Retinal pigment epithelial cell (primary cell): ENCODE data around the gene TTLL12.

Experiments used
- DNase-seq: peaks from one replicate; pipeline ENCODE4 v3.0.0-alpha.2; 2010; ENCODE audit warnings: low read depth
- H3K4me3 ChIP-seq: 2 replicates; pipeline ENCODE4 v1.5.1; 2011; ENCODE audit warnings: mild to moderate bottlenecking, low read length, control low read depth, moderate library complexity
- CTCF ChIP-seq: conservative IDR thresholded peaks from 2 replicates; pipeline ENCODE4 v1.5.1; 2011; ENCODE audit warnings: low read depth, low read length, control low read depth, inconsistent platforms

Gene TTLL12

GRCh38 chr22:43213962-43214361 lies 27.0 kb upstream of the TTLL12 start:
- no peak for DNase-seq
- no peak overlapping the region for H3K4me3 ChIP-seq
- no peak for TF ChIP-seq CTCF

GRCh38 chr22:43213051-43213450 lies 26.1 kb upstream of the TTLL12 start:
- DNase-seq = no peak
- H3K4me3 ChIP-seq = no peak overlapping the region
- no peak for TF ChIP-seq CTCF

GRCh38 chr22:43212434-43212952 lies 25.6 kb upstream of the TTLL12 start:
- no peak overlapping the region for H3K4me3 ChIP-seq
- TF ChIP-seq CTCF = no peak
- no peak for DNase-seq

GRCh38 chr22:43211941-43212433 lies 25.1 kb upstream of the TTLL12 start:
- H3K4me3 ChIP-seq = no peak overlapping the region
- TF ChIP-seq CTCF = no peak
- no peak for DNase-seq

GRCh38 chr22:43210631-43211515 lies 23.9 kb upstream of the TTLL12 start:
- no peak overlapping the region for H3K4me3 ChIP-seq
- no peak for DNase-seq
- no peak for TF ChIP-seq CTCF

GRCh38 chr22:43209971-43210370 lies 23.0 kb upstream of the TTLL12 start:
- H3K4me3 ChIP-seq = no peak overlapping the region
- no peak for TF ChIP-seq CTCF
- DNase-seq = no peak

- no peak for TF ChIP-seq CTCF
- DNase-seq = no peak
- no peak overlapping the region for H3K4me3 ChIP-seq
Observed at GRCh38 chr22:43209523-43209890, 22.6 kb upstream of the TTLL12 start.
